Activated CD4-positive, alpha-beta memory T cell treated with anti-CD3 and anti-CD28 coated beads, Interleukin-2, amount 10 ng/mL, durations not matched to agents 7 days and 5 days (primary cell): ENCODE measurements around the gene C5orf24. TPM values are rescaled to one million over a fixed set of nuclear protein-coding genes. Genes with fewer than 3 reads are reported as not detected.
"Not testable (repeated sequence)": the region's sequence is repeated elsewhere in the genome, so short reads cannot be mapped to it uniquely, and the experiment has no call there.

Experiments
- CTCF ChIA-PET: fragments of 350-600 bp; sonication (Branson Sonifier 250); formaldehyde crosslinking; loops from one replicate; lab custom pipeline; 2021; ENCODE audit warnings: antibody characterized with exemption, inconsistent platforms; lab: Charles Lee
- POLR2A ChIA-PET: fragments of 350-600 bp; sonication (Branson Sonifier 250); formaldehyde crosslinking; loops from one replicate; lab custom pipeline; 2021; ENCODE audit warnings: antibody characterized with exemption; lab: Charles Lee
- DNase-seq: peaks from one replicate; pipeline ENCODE4 v3.0.0-alpha.2; 2020
- H3K27ac Mint-ChIP-seq: one replicate; pipeline ENCODE4 v1.8.0; 2021; ENCODE audit warnings: mild to moderate bottlenecking, mixed read lengths
- H3K27me3 Mint-ChIP-seq: one replicate; pipeline ENCODE4 v1.8.0; 2021; ENCODE audit warnings: mixed read lengths
- H3K36me3 Mint-ChIP-seq: one replicate; pipeline ENCODE4 v1.8.0; 2021; ENCODE audit warnings: low read depth, mixed read lengths
- H3K4me1 Mint-ChIP-seq: one replicate; pipeline ENCODE4 v1.8.0; 2021; ENCODE audit warnings: mixed read lengths
- H3K4me3 Mint-ChIP-seq: one replicate; pipeline ENCODE4 v1.8.0; 2021; ENCODE audit warnings: mild to moderate bottlenecking, mixed read lengths
- H3K9me3 Mint-ChIP-seq: one replicate; pipeline ENCODE4 v1.8.0; 2021; ENCODE audit warnings: mixed read lengths
- total RNA-seq, 2 experiments: library from RNA; stranded (reverse); gene quantifications; one replicate each; pipeline ENCODE4 v1.2.3, GENCODE V29; 2021

C5orf24 gene
- total RNA-seq, 2 experiments from 2014 or later, result 32.3 to 32.5 TPM

- H3K36me3 Mint-ChIP-seq, result peaks cover 32% of the 10 kb centered on the region
- no peak overlapping the region for H3K4me3 Mint-ChIP-seq
- H3K27ac Mint-ChIP-seq, result no peak overlapping the region
- H3K27me3 Mint-ChIP-seq, result no peaks in the 10 kb centered on the region
- DNase-seq, result no peak
- CTCF ChIA-PET, result interaction anchor here (0.6 kb wide), 1 partner anchor 13 kb away, joined by 3 read pairs; no protein-coding TSS in a partner anchor
- POLR2A ChIA-PET, result interaction anchor here (3.5 kb wide), 1 partner anchor 9 kb away, joined by 13 read pairs; the partner anchor contains the start of gene C5orf24
- H3K4me1 Mint-ChIP-seq, result no peaks in the 10 kb centered on the region
- H3K9me3 Mint-ChIP-seq, result no peaks in the 10 kb centered on the region
These were observed 10.1 kb upstream of the C5orf24 start for GRCh38 chr5:134835623-134836022.

GRCh38 chr5:134837530-134838181 is 8.1 kb upstream of the C5orf24 start:
- CTCF ChIA-PET, result interaction anchor here (0.7 kb wide), 1 partner anchor 37 kb away, joined by 3 read pairs; no protein-coding TSS in a partner anchor
- Mint-ChIP-seq H3K4me3 (no peak overlapping the region), H3K27ac (no peak overlapping the region), H3K36me3 (peaks cover 29% of the 10 kb centered on the region), H3K27me3 (no peaks in the 10 kb centered on the region), H3K4me1 (no peaks in the 10 kb centered on the region), H3K9me3 (no peaks in the 10 kb centered on the region)
- DNase-seq, result no peak
- POLR2A ChIA-PET, result interaction anchor here (3.5 kb wide), 1 partner anchor 7 kb away, joined by 13 read pairs; the partner anchor contains the start of gene C5orf24

GRCh38 chr5:134838361-134838760 is 7.4 kb upstream of the C5orf24 start:
- H3K4me1 Mint-ChIP-seq, CTCF ChIA-PET, H3K27ac Mint-ChIP-seq, H3K9me3 Mint-ChIP-seq, POLR2A ChIA-PET, H3K4me3 Mint-ChIP-seq, DNase-seq, H3K27me3 Mint-ChIP-seq: not testable (repeated sequence)
- peaks cover 29% of the 10 kb centered on the region for H3K36me3 Mint-ChIP-seq

GRCh38 chr5:134840811-134841210 is 5.0 kb upstream of the C5orf24 start:
- Mint-ChIP-seq H3K9me3 (no peaks in the 10 kb centered on the region), H3K4me3 (no peak overlapping the region), H3K36me3 (peaks cover 23% of the 10 kb centered on the region), H3K4me1 (peaks cover 10% of the 10 kb centered on the region), H3K27ac (no peak overlapping the region), H3K27me3 (no peaks in the 10 kb centered on the region)
- no peak for DNase-seq
- POLR2A ChIA-PET, result interaction anchor here (0.6 to 1.1 kb wide), 2 partner anchors 45 to 81 kb away, joined by 3 read pairs; no protein-coding TSS in a partner anchor
- CTCF ChIA-PET, result interaction anchor here (0.9 kb wide), 1 partner anchor 8 kb away, joined by 4 read pairs; no protein-coding TSS in a partner anchor

GRCh38 chr5:134844252-134844651 is 1.5 kb upstream of the C5orf24 start:
- H3K4me3 Mint-ChIP-seq, result no peak overlapping the region

GRCh38 chr5:134845335-134845851 is 375 bp upstream of the C5orf24 start:
- DNase-seq, result no peak
- Mint-ChIP-seq H3K4me1 (peaks cover 31% of the 10 kb centered on the region), H3K27me3 (no peaks in the 10 kb centered on the region), H3K9me3 (no peaks in the 10 kb centered on the region), H3K36me3 (peaks cover 28% of the 10 kb centered on the region), H3K27ac (peak overlapping the region; percentile 93), H3K4me3 (peak overlapping the region; percentile 80)
- CTCF ChIA-PET, result interaction anchor here (0.5 to 1.5 kb wide), 7 partner anchors 10 to 777 kb away, joined by 3 to 25 read pairs (median 5); partner anchors contain the start of genes CAMLG, DDX46, PCBD2 and TXNDC15
- POLR2A ChIA-PET, result interaction anchor here (0.6 to 2.6 kb wide), 34 partner anchors 10 to 840 kb away, joined by 3 to 44 read pairs (median 4); partner anchors contain the start of genes CAMLG, CDKN2AIPNL, DDX46 and PCBD2

More at GRCh38 chr5:134844252-134844651, 1.5 kb upstream of the C5orf24 start:
- ChIA-PET POLR2A (interaction anchor here (1.5 to 2.6 kb wide), 7 partner anchors 9 to 473 kb away, joined by 3 to 44 read pairs (median 13); partner anchors contain the start of genes CAMLG, DDX46, PCBD2 and TXNDC15), CTCF (no interaction called here)
- H3K4me1 Mint-ChIP-seq, result peaks cover 27% of the 10 kb centered on the region
- peaks cover 27% of the 10 kb centered on the region for H3K36me3 Mint-ChIP-seq
- H3K27ac Mint-ChIP-seq, result no peak overlapping the region
- no peaks in the 10 kb centered on the region for H3K9me3 Mint-ChIP-seq
- DNase-seq, result no peak
- no peaks in the 10 kb centered on the region for H3K27me3 Mint-ChIP-seq

GRCh38 chr5:134846641-134846960 is 833 bp downstream of the C5orf24 start:
- H3K27me3 Mint-ChIP-seq, result no peaks in the 10 kb centered on the region
- ChIA-PET CTCF (interaction anchor here (1.2 kb wide), 2 partner anchors 58 to 108 kb away, joined by 9 read pairs; partner anchors contain the start of genes CAMLG and PCBD2), POLR2A (interaction anchor here (0.7 to 1.4 kb wide), 12 partner anchors 9 to 620 kb away, joined by 3 to 26 read pairs (median 4); partner anchors contain the start of genes DDX46, PCBD2, PPP2CA and TXNDC15)
- H3K4me3 Mint-ChIP-seq, result peak overlapping the region; percentile 80
- H3K27ac Mint-ChIP-seq, result peak overlapping the region; percentile 93
- DNase-seq, result peak; percentile 42
- no peaks in the 10 kb centered on the region for H3K9me3 Mint-ChIP-seq
- peaks cover 39% of the 10 kb centered on the region for H3K4me1 Mint-ChIP-seq
- H3K36me3 Mint-ChIP-seq, result peaks cover 29% of the 10 kb centered on the region

GRCh38 chr5:134849434-134849933 is 3.7 kb downstream of the C5orf24 start:
- Mint-ChIP-seq H3K36me3 (peaks cover 39% of the 10 kb centered on the region), H3K4me1 (peaks cover 55% of the 10 kb centered on the region)
- not testable (repeated sequence) for H3K4me3 Mint-ChIP-seq, DNase-seq, H3K9me3 Mint-ChIP-seq, H3K27ac Mint-ChIP-seq, H3K27me3 Mint-ChIP-seq
- ChIA-PET POLR2A (interaction anchor here (0.7 to 2.0 kb wide), 4 partner anchors 11 to 55 kb away, joined by 3 to 9 read pairs (median 4); partner anchors contain the start of gene TXNDC15), CTCF (interaction anchor here (0.6 to 4.7 kb wide), 5 partner anchors 11 to 213 kb away, joined by 3 to 27 read pairs (median 4); partner anchors contain the start of genes CAMLG and PCBD2)

- H3K36me3 Mint-ChIP-seq, result peaks cover 47% of the 10 kb centered on the region
- H3K4me1 Mint-ChIP-seq, result peaks cover 52% of the 10 kb centered on the region
- no peak overlapping the region for H3K4me3 Mint-ChIP-seq
- ChIA-PET CTCF (interaction anchor here (0.7 to 4.7 kb wide), 6 partner anchors 9 to 113 kb away, joined by 3 to 27 read pairs (median 4); partner anchors contain the start of genes CAMLG and PCBD2), POLR2A (interaction anchor here (1.1 to 1.5 kb wide), 3 partner anchors 15 to 53 kb away, joined by 3 to 6 read pairs (median 3); partner anchors contain the start of gene TXNDC15)
- H3K27me3 Mint-ChIP-seq, result no peaks in the 10 kb centered on the region
- no peak overlapping the region for H3K27ac Mint-ChIP-seq
- DNase-seq, result no peak
- no peaks in the 10 kb centered on the region for H3K9me3 Mint-ChIP-seq
These were observed 5.6 kb downstream of the C5orf24 start for GRCh38 chr5:134851307-134851923.

- H3K27ac Mint-ChIP-seq, H3K27me3 Mint-ChIP-seq, H3K9me3 Mint-ChIP-seq, H3K4me3 Mint-ChIP-seq, DNase-seq, CTCF ChIA-PET: not testable (repeated sequence)
- POLR2A ChIA-PET, result interaction anchor here (3.8 kb wide), 1 partner anchor 48 kb away, joined by 14 read pairs; the partner anchor contains the start of gene PCBD2
- peaks cover 28% of the 10 kb centered on the region for H3K4me1 Mint-ChIP-seq
- peaks cover 42% of the 10 kb centered on the region for H3K36me3 Mint-ChIP-seq
These were observed 10.7 kb downstream of the C5orf24 start for GRCh38 chr5:134856465-134856864.

- ChIA-PET CTCF (interaction anchor here (1.1 to 1.5 kb wide), 2 partner anchors 47 to 159 kb away, joined by 3 to 6 read pairs; partner anchors contain the start of gene PCBD2), POLR2A (interaction anchor here (0.6 to 2.1 kb wide), 6 partner anchors 9 to 47 kb away, joined by 3 to 10 read pairs (median 4); partner anchors contain the start of genes C5orf24, PCBD2 and TXNDC15)
- Mint-ChIP-seq H3K9me3 (no peaks in the 10 kb centered on the region), H3K27ac (no peak overlapping the region), H3K36me3 (peaks cover 38% of the 10 kb centered on the region), H3K27me3 (no peaks in the 10 kb centered on the region), H3K4me1 (peaks cover 21% of the 10 kb centered on the region), H3K4me3 (no peak overlapping the region)
- no peak for DNase-seq
These were observed 11.6 kb downstream of the C5orf24 start for GRCh38 chr5:134857401-134857800.

GRCh38 chr5:134864707-134865106 is 18.9 kb downstream of the C5orf24 start:
- Mint-ChIP-seq H3K9me3 (no peaks in the 10 kb centered on the region), H3K4me1 (no peaks in the 10 kb centered on the region), H3K36me3 (peaks cover 12% of the 10 kb centered on the region), H3K27ac (no peak overlapping the region), H3K27me3 (no peaks in the 10 kb centered on the region), H3K4me3 (no peak overlapping the region)
- POLR2A ChIA-PET, result interaction anchor here (0.9 to 2.8 kb wide), 2 partner anchors 10 to 18 kb away, joined by 5 to 13 read pairs; partner anchors contain the start of gene TXNDC15
- no peak for DNase-seq
- CTCF ChIA-PET, result no interaction called here
